Measurements from ENCODE around the gene DHX30. TPM values are rescaled to one million over a fixed set of nuclear protein-coding genes. Genes with fewer than 3 reads are reported as not detected.

Gene DHX30
- total and polyA plus RNA-seq, 2 of the 8 experiments (the other 6 are each of a cell fraction or from before 2014, with no cell fraction given): 82.4 to 97.9 TPM

DNA sequence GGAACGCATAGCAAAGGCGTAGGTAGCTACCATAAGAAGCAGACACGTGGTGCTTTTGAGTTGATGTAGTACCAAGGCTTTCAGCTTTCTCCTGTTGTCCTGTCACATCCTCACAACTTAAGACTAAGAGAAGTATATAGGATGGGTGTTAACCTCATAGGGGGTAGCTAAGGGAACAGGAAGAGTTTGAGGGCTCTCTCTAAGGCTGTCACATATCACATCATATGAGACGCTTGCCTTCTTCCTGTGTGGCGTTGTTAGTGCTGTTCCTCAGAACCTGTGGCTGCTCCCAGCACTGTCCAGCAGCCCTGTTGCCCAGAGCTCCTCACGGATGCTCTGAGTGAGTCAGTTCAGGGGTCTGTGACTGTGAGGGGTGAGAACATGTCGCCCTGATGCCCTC, 14.7 kb downstream of the DHX30 start:
- H3K4me2 ChIP-seq (ENCODE audit: insufficient read depth in 1 of 2, low read depth in 2 of 2, low read length in 2 of 2): no peak overlapping the region
- no peak overlapping the region for H3K56ac ChIP-seq (replicated peaks; ENCODE audit: insufficient read length, low read depth, low read length)
- no peaks in the 10 kb centered on the region for H3K9me3 ChIP-seq (ENCODE audit: insufficient read depth in 2 of 2, low read depth in 1 of 2, low read length in 1 of 2)
- H2BK15ac ChIP-seq (ENCODE audit: low read length): no peak overlapping the region
- H3K4me1 ChIP-seq (replicated peaks in 1 of 4; ENCODE audit: control insufficient read depth in 3 of 4, insufficient read depth in 4 of 4, low read length in 3 of 4): no peaks in the 10 kb centered on the region
- no peaks in the 10 kb centered on the region for H3K27me3 ChIP-seq (replicated peaks in 1 of 4; ENCODE audit: control insufficient read depth in 3 of 4, extremely low read depth in 1 of 4, insufficient read depth in 3 of 4, low read length in 3 of 4)
- FAIRE-seq: no peak
- no peak overlapping the region for H2BK20ac ChIP-seq (ENCODE audit: low read length)
- H2AFZ ChIP-seq (ENCODE audit: low read length): no peak overlapping the region
- no peak overlapping the region for H3K14ac ChIP-seq (ENCODE audit: insufficient read length)
- CTCF ChIA-PET (ENCODE audit: partially characterized antibody): interaction anchor here (1.1 to 4.8 kb wide), 4 partner anchors 7 to 341 kb away, joined by 3 to 22 read pairs (median 6); no protein-coding TSS in a partner anchor
- WGBS, 2 experiments (ENCODE audit: extremely low coverage in 1 of 2, insufficient coverage in 1 of 2, insufficient read length in 1 of 2, insufficient replicate concordance in 2 of 2, low coverage in 1 of 2, low lambda C conversion rate in 2 of 2, missing lambda C conversion rate in 1 of 2): 95% methylated on average over 7 of the region's 7 CpGs; no CpG with 5 or more reads in 1 of the 2 experiments
- H2BK12ac ChIP-seq (ENCODE audit: low read depth, low read length): no peak overlapping the region
- H4K5ac ChIP-seq (ENCODE audit: insufficient read length, low read depth, low read length): no peak overlapping the region
- no peak overlapping the region for H3K9ac ChIP-seq (replicated peaks in 1 of 4; ENCODE audit: extremely low read depth in 1 of 4, low read depth in 3 of 4, low read length in 3 of 4)
- H3K79me1 ChIP-seq (ENCODE audit: low read depth, low read length): 0 out of 2 replicates have a peak, but pooled peaks cover 3% of the 10 kb centered on the region
- H4K91ac ChIP-seq (replicated peaks; ENCODE audit: insufficient read length, low read length): no peak overlapping the region
- no peak overlapping the region for H2AK5ac ChIP-seq (ENCODE audit: low read depth, low read length)
- H2BK5ac ChIP-seq (ENCODE audit: low read depth, low read length): no peak overlapping the region
- H3K36me3 ChIP-seq (ENCODE audit: control insufficient read depth in 2 of 4, insufficient read depth in 4 of 4, low read length in 3 of 4): peaks cover 6 to 41% (median 9%) of the 10 kb centered on the region in 4 experiments; a peak in 7 of 8 replicates
- peaks cover 2 to 12% of the 10 kb centered on the region in 2 experiments for H4K20me1 ChIP-seq (replicated peaks in 1 of 2; ENCODE audit: control insufficient read depth in 1 of 2, insufficient read depth in 2 of 2, low read length in 2 of 2)
- no peak overlapping the region for H4K8ac ChIP-seq (ENCODE audit: extremely low read depth, insufficient read depth, low read length)
- H2BK120ac ChIP-seq (replicated peaks; ENCODE audit: low read depth, low read length): no peak overlapping the region
- TF ChIP-seq JUND (IDR thresholded peaks at IDR 0.05; ENCODE audit: low read length) (no peak), KDM1A (IDR thresholded peaks at IDR 0.05; ENCODE audit: borderline replicate concordance, low read length) (no peak), GTF2F1 (IDR thresholded peaks at IDR 0.05; ENCODE audit: borderline replicate concordance, low read depth, low read length) (no peak), CTBP2 (IDR thresholded peaks at IDR 0.05; ENCODE audit: borderline replicate concordance, insufficient read depth, insufficient read length, low read length) (no peak), TEAD4 (IDR thresholded peaks at IDR 0.05; ENCODE audit: low read depth, low read length) (no peak), BACH1 (IDR thresholded peaks at IDR 0.05; ENCODE audit: low read length) (no peak)
- H3K23me2 ChIP-seq (ENCODE audit: low read depth, low read length): no peaks in the 10 kb centered on the region
- POLR2A ChIA-PET (ENCODE audit: partially characterized antibody): interaction anchor here (0.9 to 3.7 kb wide), 7 partner anchors 9 to 36 kb away, joined by 3 to 25 read pairs (median 5); partner anchors contain the start of gene SMARCC1
- no peak overlapping the region for H3K4ac ChIP-seq (replicated peaks; ENCODE audit: insufficient read length, low read depth, low read length)
- H3K79me2 ChIP-seq (ENCODE audit: control insufficient read depth in 1 of 2, insufficient read depth in 2 of 2, low read length in 2 of 2): no peaks in the 10 kb centered on the region
- no peak overlapping the region for H3K23ac ChIP-seq (ENCODE audit: insufficient read length)
- DNase-seq (ENCODE audit: low read depth in 1 of 2, low spot score in 2 of 2): no peak
- no peak overlapping the region for H3K18ac ChIP-seq (ENCODE audit: extremely low read depth, low read length)
- no peak overlapping the region for H3K4me3 ChIP-seq (ENCODE audit: extremely low read depth in 1 of 4, insufficient read depth in 2 of 4, low read depth in 3 of 4, low read length in 4 of 4)
- H3K27ac ChIP-seq (ENCODE audit: low read depth, low read length): no peak overlapping the region
